ENCODE data around the gene DOK4. TPM values are rescaled to one million over a fixed set of nuclear protein-coding genes. Genes with fewer than 3 reads are reported as not detected.
A peak's percentile ranks its signal among the peaks of the same experiment; 100 is the strongest.

DOK4 gene
- total RNA-seq, 1 donor from 2014 or later = 69.4 TPM

DNA sequence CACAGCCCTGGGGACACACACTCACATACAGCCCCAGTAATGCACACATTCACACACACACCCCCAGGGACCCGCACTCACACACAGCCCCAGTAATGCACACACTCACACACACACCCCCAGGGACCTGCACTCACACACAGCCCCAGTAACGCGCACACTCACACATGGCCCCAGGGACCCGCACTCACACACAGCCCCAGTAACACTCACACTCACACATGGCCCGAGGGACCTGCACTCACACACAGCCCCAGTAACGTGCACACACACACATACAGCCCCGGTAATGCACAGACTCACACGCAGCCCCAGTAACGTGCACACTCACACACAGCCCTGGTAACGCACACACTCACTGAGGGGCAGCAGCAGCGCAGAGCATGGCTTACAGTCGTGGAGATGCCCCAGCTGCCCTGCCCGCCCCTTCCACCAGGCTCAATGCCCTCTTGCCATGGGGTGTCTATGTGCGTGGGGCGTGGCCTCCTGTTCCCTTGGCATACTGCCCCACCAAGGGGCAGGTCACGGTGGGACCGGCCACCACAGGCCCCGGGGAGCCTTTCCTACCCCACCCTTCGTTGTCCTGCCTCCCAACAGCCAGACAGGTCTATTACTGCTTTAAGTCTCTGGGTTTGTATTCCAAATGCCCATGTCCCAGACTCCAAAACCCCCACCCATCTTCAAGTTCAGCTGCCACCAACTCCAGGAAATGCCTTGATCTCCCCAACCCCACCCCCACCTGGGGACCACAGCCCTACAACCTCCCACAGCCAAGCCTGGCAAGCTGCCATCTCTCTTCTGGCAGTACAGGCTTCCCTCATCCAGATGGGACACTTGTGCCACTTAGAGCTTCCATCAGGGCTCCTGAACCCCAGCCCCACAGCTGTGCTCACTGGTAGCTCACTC lies 47.4 kb upstream of the DOK4 start:
- Mint-ChIP-seq H3K9me3 (ENCODE audit: unreplicated experiment) (no peaks in the 10 kb centered on the region), H3K4me1 (ENCODE audit: unreplicated experiment) (peaks cover 58% of the 10 kb centered on the region), H3K4me3 (ENCODE audit: unreplicated experiment) (peak overlapping the region; percentile 78), H3K36me3 (ENCODE audit: low read depth, unreplicated experiment) (peaks cover 13% of the 10 kb centered on the region), H3K27me3 (ENCODE audit: unreplicated experiment) (peaks cover 30% of the 10 kb centered on the region), H3K27ac (ENCODE audit: unreplicated experiment) (peak overlapping the region; percentile 77)
- no peak for DNase-seq (ENCODE audit: low spot score)
- TF ChIP-seq, protein P1, sequence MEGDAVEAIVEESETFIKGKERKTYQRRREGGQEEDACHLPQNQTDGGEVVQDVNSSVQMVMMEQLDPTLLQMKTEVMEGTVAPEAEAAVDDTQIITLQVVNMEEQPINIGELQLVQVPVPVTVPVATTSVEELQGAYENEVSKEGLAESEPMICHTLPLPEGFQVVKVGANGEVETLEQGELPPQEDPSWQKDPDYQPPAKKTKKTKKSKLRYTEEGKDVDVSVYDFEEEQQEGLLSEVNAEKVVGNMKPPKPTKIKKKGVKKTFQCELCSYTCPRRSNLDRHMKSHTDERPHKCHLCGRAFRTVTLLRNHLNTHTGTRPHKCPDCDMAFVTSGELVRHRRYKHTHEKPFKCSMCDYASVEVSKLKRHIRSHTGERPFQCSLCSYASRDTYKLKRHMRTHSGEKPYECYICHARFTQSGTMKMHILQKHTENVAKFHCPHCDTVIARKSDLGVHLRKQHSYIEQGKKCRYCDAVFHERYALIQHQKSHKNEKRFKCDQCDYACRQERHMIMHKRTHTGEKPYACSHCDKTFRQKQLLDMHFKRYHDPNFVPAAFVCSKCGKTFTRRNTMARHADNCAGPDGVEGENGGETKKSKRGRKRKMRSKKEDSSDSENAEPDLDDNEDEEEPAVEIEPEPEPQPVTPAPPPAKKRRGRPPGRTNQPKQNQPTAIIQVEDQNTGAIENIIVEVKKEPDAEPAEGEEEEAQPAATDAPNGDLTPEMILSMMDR (IDR thresholded peaks at IDR 0.05; ENCODE audit: unreplicated experiment) = no peak

DNA sequence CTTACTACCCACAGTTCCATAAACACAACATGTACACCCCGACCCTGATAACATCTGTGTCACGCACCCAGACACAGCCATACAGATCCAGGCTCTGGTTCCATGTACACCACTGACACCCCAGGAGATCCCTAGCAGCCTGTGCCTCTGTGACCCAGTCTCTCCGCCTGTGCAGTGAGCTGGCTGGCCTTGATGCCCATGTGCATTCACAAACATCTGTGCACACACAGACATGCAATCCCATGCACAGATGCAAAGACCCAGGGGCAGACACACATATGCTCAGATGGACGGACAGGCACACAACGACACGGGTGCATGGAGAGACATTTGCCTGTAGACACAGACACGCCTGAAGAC lies 46.0 kb upstream of the DOK4 start:
- no peak for DNase-seq (ENCODE audit: low spot score)

DNA sequence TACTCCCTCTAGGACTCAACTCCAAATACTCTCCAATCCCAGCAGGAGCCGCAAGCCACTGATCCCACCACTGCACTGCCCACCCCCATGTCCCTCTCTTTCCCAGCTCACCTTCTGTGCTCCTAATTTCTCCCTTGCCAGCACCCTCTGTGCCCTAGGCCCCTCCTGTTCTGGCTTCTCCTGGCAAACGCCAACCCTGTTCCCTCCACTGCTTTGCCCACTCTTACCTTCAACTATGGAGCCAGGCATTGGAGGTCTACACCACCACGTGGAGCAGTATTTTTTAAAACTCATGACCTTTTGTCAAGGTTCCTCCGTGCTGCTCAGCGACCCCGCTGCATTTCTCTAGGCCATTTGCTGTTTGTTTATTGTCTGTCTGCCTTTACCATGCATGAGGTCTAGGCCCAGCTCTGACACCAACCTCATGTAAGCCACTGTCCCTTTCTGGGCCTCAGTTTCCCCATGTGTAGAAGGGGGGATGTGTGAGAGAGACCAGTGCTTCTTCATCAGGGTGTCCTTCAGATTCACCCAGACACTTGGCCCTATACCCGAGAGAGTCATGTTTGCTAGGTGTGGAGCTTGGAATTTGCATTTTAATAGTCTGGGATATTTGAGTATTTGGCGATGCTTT lies 45.5 kb upstream of the DOK4 start:
- Mint-ChIP-seq H3K27ac (ENCODE audit: unreplicated experiment) (peak overlapping the region; percentile 91), H3K4me1 (ENCODE audit: unreplicated experiment) (peaks cover 51% of the 10 kb centered on the region), H3K9me3 (ENCODE audit: unreplicated experiment) (no peaks in the 10 kb centered on the region), H3K36me3 (ENCODE audit: low read depth, unreplicated experiment) (peaks cover 13% of the 10 kb centered on the region), H3K27me3 (ENCODE audit: unreplicated experiment) (peaks cover 29% of the 10 kb centered on the region), H3K4me3 (ENCODE audit: unreplicated experiment) (peak overlapping the region; percentile 82)
- DNase-seq (ENCODE audit: low spot score) = no peak
- TF ChIP-seq, protein P1 (IDR thresholded peaks at IDR 0.05; ENCODE audit: unreplicated experiment) = no peak

More for the DNA sequence above, 46.0 kb upstream of the DOK4 start:
- TF ChIP-seq, protein P1 (IDR thresholded peaks at IDR 0.05; ENCODE audit: unreplicated experiment) = no peak
- H3K36me3 Mint-ChIP-seq (ENCODE audit: low read depth, unreplicated experiment) = peaks cover 13% of the 10 kb centered on the region
- no peaks in the 10 kb centered on the region for H3K9me3 Mint-ChIP-seq (ENCODE audit: unreplicated experiment)
- peak overlapping the region; percentile 91 for H3K27ac Mint-ChIP-seq (ENCODE audit: unreplicated experiment)
- H3K27me3 Mint-ChIP-seq (ENCODE audit: unreplicated experiment) = peaks cover 29% of the 10 kb centered on the region
- H3K4me1 Mint-ChIP-seq (ENCODE audit: unreplicated experiment) = peaks cover 52% of the 10 kb centered on the region
- peak overlapping the region; percentile 82 for H3K4me3 Mint-ChIP-seq (ENCODE audit: unreplicated experiment)

DNA sequence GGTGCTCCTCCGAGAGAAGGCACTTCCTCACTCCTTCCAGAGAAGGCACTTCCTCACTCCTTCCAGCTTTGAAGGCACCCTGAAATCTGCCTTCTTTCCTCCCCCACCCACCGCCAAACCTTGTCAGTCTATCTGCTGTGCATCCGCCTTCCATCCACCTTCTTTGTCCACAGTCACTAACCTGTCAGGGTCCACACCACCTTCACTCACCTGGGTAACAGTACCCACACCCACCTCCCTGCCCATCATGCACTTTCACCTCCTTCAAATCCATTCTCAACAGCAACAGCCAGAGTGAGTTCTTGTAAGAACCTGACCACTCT lies 44.9 kb upstream of the DOK4 start:
- peaks cover 51% of the 10 kb centered on the region for H3K4me1 Mint-ChIP-seq (ENCODE audit: unreplicated experiment)
- no peaks in the 10 kb centered on the region for H3K9me3 Mint-ChIP-seq (ENCODE audit: unreplicated experiment)
- TF ChIP-seq, protein P1 (IDR thresholded peaks at IDR 0.05; ENCODE audit: unreplicated experiment) = no peak
- H3K27ac Mint-ChIP-seq (ENCODE audit: unreplicated experiment) = peak overlapping the region; percentile 49
- H3K27me3 Mint-ChIP-seq (ENCODE audit: unreplicated experiment) = peaks cover 30% of the 10 kb centered on the region
- peaks cover 13% of the 10 kb centered on the region for H3K36me3 Mint-ChIP-seq (ENCODE audit: low read depth, unreplicated experiment)
- DNase-seq (ENCODE audit: low spot score) = no peak
- H3K4me3 Mint-ChIP-seq (ENCODE audit: unreplicated experiment) = peak overlapping the region; percentile 68

Measured in endothelial cell (in vitro differentiated cells).